Measurements from ENCODE around the gene HPGDS.
"Not testable (repeated sequence)": the region's sequence is repeated elsewhere in the genome, so short reads cannot be mapped to it uniquely, and the experiment has no call there.

Gene HPGDS

DNA sequence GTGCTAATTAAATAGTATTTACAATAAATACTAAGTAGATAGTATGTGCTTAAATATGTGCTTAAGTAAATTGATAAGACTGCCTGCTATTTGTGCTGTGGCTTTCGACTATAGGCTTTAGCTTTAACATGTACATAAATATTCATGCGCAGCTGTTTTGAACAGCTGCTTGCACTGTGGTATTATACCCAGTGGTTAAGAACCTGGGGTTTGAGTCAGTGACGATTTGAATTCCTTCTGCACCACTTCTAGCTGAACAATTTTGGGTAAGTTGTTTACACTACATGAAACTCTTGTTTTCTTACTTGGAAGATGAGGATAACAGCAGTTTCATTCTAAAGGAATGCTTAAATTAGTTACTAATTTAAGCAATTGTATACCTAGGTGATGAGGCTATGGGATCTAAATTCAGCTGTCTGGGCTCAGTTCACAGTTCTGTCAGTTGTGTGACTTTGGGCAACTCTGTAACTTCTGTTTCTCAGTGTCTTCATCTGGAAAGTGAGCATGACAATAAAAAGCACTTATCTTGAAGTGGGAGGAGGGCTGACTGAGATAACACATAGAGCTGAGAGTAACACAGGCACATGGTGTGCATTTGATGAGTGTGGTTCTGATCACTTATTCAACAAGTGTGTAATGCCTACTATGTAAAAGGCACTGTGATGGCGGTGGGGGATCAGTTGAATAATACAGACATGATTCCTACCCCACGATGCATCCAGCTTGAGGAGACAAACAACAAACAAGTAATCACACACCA is 37.0 kb downstream of the HPGDS start:
- DNase-seq (ENCODE audit: low read depth in 2 of 2) = peak in 1 of 2 donors; percentile 36
- no peak overlapping the region for H3K4me3 ChIP-seq (replicated peaks in 1 of 2; ENCODE audit: low read depth in 2 of 2, low read length in 2 of 2)
- TF ChIP-seq CTCF (IDR thresholded peaks at IDR 0.05; ENCODE audit: low read depth, low read length) = no peak

- peak; percentile 66 to 71 for DNase-seq (ENCODE audit: low read depth in 2 of 2)
- H3K4me3 ChIP-seq (replicated peaks in 1 of 2; ENCODE audit: low read depth in 2 of 2, low read length in 2 of 2) = no peak overlapping the region
- TF ChIP-seq CTCF (IDR thresholded peaks at IDR 0.05; ENCODE audit: low read depth, low read length) = peak; percentile 55
These were observed 38.2 kb downstream of the HPGDS start for GRCh38 chr4:94304365-94304971.

- no peak for TF ChIP-seq CTCF (IDR thresholded peaks at IDR 0.05; ENCODE audit: low read depth, low read length)
- DNase-seq (ENCODE audit: low read depth in 2 of 2) = peak; percentile 7 to 13
- H3K4me3 ChIP-seq (replicated peaks in 1 of 2; ENCODE audit: low read depth in 2 of 2, low read length in 2 of 2) = no peak overlapping the region
These were observed 40.4 kb downstream of the HPGDS start for GRCh38 chr4:94302191-94302590.

GRCh38 chr4:94298725-94299252 is 43.8 kb downstream of the HPGDS start:
- no peak for DNase-seq (ENCODE audit: low read depth in 2 of 2)
- no peak for TF ChIP-seq CTCF (IDR thresholded peaks at IDR 0.05; ENCODE audit: low read depth, low read length)
- no peak overlapping the region for H3K4me3 ChIP-seq (replicated peaks in 1 of 2; ENCODE audit: low read depth in 2 of 2, low read length in 2 of 2)

- DNase-seq (ENCODE audit: low read depth in 2 of 2); H3K4me3 ChIP-seq (replicated peaks in 1 of 2; ENCODE audit: low read depth in 2 of 2, low read length in 2 of 2): not testable (repeated sequence)
These were observed 47.2 kb downstream of the HPGDS start for GRCh38 chr4:94295473-94295872.

DNA sequence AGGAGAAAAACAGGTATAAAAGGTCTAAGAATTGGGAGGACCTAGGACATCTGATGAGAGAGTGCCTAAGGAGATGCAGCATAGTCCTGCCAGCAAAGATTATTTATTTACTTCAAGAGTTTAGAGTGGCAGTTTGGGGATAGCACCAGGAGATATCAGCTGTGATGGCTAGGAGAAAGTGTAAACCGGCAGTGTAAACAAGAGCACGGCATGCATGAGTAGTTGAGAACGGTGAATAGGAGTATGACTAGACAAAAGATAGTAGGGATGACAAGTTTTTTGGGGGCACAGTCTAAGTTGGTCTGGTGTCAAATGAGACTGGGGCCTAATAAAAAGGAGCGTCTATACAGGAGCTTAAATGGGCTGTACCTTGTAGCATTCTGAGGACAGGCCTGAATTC is 48.7 kb downstream of the HPGDS start:
- H3K4me3 ChIP-seq (replicated peaks in 1 of 2; ENCODE audit: low read depth in 2 of 2, low read length in 2 of 2); DNase-seq (ENCODE audit: low read depth in 2 of 2): not testable (repeated sequence)

DNA sequence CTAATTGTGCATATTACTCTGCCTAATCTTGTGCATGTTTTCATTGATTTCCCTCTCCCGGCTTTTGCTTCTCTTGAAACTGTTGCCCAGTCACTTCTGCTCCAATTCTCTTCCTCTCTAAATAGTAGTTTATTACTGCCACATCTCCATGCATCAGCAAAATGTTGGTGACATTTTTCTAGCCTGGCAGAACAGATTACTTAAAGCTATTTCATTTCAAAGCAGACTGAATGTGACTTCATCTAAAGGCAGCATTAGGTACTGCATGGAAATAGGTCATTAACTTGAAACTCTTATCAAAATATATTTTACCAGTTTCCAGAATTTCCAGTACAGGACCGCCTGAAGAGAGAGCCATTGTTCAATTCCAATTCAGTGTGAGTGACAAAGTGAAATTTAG is 52.4 kb downstream of the HPGDS start:
- H3K4me3 ChIP-seq (replicated peaks in 1 of 2; ENCODE audit: low read depth in 2 of 2, low read length in 2 of 2) = no peak overlapping the region
- DNase-seq (ENCODE audit: low read depth in 2 of 2) = no peak
- peak; percentile 7 for TF ChIP-seq CTCF (IDR thresholded peaks at IDR 0.05; ENCODE audit: low read depth, low read length)

Data from cardiac fibroblast (primary cell).